ENCODE data around the gene MPP3. TPM values are rescaled to one million over a fixed set of nuclear protein-coding genes. Genes with fewer than 3 reads are reported as not detected.

The MPP3 gene
- polyA plus RNA-seq, 1 donor: 5.8 TPM

DNA sequence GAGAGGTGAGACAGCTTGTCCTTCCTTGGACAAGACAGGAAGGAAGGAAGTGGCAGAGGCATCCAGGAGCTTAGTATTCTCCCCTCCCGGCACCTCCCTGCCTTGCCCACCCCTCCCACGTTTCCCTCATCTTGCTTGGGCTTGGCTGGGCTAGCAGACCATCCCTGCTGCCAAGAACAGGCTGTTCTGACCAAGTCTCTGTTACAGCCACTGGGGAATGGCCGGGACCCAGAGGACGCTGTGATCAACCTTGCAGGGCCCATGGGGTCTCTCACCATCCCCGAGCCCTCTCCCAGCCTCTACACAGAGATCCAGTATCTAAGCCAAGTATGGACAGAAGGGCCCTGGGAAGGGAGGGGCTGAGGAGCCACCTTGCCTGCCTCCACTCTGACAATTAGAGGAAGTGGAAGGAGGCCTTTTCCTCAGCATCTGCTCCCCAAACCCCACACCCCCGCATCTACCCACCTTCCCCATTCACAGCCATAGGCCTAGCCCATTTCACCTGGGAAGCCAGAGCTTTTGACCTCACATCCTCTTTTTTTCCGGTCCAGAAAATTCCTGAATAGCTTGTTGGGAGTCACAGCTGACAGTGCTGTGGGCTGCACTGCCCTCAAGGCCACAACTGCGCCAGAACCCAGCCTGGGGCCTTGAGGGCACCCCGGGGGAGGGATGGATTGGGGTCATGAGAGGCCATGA, 28.1 kb upstream of the MPP3 start:
- no peak for DNase-seq

DNA sequence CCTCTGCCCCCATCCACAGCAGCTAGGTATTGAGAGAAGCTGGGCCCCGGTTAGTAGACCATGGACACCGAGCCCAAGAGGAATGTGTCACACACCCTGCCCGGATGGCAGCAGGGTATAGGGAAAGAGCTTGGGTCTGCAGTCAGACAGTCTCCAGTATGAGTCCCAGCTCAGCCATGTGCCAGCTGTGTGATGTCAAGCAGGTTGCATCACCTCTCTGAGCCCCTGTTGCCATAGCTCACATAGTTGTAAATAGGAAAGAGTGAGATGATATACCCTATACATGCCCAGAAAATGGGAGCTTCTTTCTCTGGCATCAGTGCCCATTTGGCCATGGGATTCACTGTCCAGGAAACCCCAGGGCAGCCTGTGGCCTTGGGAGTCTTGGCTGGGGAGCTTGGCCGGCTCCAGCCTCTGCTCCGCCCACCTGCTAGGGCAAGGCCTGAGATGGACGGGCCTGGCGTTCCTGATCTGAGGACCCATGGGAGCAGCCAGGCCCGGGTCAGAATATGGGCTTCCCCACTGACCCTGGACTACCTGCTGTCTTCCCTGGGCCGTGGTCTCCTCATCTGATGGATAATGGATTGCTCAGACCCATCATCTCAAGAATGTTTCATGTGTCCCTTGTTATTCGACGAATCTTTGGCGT, 27.3 kb upstream of the MPP3 start:
- DNase-seq: no peak

DNA sequence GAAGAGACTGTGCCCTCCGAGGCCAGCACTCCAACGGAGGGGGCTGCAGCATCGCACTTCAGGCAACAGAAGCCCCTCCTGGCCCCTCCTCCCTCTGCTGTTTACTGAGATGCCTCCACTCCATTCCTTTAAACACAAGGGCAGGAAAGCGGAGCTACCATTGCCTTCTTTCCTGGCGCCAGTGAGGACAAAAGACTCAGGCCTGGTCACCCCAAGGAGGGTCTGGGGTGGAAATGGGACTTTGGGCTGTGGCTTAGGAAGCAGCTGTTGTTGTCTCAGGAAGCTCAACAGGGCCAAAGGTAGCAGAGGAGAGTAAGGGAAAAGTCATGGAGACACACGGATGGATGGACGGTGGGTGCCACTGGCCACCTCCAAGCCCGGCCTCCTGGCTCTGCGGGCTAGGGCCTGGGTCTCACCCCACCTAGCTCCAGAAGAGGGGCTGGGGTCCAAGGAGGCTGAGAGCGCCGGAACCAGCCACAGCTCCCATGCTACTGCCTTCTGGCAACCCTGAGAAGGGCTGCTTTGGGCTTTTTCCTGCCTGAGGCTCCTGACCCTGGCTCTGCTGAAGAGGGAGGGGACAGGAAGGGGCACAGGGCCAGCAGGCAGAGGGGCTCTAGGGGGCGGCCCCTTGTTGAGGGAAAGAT, 25.1 kb upstream of the MPP3 start:
- no peak for DNase-seq

DNA sequence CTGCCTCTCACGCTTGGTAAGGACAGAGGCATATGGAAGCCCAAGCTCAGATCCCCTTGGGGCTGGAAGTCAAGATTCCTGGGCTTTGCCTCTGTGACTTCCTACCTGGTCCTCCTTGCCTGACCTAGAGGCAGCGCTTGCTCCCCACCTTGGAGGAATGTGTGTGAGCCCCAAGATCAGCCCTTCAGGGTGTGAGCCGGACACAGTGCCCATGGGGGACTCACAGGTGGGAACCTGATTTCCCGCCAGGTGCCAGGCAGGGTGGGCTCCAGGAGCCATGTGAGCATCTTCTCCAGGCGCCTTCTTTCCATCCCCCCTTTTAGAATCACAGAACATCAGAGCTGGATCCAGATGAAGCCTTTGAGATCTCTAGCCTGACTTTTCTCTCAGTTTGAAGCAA, 24.2 kb upstream of the MPP3 start:
- no peak for DNase-seq

DNA sequence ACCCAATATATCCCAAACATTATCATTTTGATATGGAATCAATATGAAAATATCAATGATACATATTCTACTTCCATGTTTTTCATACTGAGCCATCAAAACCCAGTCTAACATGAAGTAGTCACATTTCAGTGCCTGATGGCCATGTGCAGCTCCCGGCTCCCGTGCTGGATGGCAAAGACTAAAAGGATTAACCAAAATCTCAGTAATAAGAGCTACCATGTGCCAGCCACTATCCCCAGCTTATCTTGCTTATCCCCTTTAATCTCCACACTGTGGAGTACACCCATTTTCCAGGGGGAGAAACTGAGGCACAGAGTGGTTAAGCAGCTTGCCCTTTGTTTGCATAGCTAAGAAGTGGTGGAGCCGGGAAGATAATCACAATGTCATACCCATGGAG, 23.2 kb upstream of the MPP3 start:
- no peak for DNase-seq

DNA sequence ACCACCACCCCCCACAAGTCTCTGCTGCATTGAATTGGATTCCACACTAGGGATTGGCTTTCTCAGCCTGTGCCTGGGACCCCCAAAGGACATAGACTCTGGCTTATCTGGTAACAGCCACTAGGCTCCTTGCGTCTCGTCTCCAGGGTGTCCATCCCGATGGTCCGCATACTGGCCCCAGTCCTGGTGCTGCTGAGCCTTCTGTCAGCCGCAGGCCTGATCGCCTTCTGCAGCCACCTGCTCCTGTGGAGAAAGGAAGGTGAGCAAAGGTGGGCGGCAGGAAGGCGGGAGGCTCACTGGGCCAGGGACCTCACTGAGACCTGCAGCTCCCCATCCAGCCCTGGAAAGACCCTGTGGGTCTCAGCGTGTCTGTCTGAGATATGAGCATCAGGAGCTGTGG, 22.1 kb upstream of the MPP3 start:
- DNase-seq: no peak

DNA sequence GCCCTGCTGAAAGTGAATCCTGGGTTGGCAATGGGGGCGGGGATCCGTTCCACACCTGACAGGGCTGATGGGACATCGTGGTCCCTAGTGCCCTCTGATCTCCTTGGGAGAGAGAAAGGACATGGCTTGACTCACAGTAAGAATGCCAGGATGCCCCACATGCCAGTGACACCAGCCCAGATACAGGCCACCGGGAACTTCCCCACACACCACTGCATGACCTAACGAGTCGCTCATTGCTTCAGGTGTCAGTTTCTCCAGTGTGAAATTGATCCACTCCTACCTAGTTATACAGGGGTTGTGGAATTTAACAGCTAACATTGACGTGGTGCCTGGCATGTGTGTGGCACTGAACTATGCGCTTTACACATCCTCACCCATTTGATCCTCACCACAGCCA, 21.6 kb upstream of the MPP3 start:
- no peak for DNase-seq

DNA sequence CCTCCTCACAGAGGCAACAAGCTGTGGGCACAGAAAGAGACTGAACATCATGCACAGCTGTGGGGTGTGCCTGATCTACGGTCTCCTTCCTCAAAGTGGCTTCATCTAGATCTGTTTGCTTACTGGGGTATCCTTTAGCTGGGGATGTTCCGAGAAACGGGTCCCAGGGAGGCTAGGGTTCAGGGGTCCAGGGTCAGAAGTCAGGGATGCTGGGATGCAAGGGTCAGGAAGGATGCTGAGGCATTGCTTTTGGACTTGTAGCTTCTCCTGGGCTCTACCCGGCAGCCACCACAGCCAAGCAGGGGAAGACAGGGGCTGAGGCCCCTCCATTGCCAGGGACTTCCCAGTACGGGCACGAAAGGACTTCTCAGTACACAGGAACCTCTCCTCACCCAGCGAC, 20.6 kb upstream of the MPP3 start:
- no peak for DNase-seq

DNA sequence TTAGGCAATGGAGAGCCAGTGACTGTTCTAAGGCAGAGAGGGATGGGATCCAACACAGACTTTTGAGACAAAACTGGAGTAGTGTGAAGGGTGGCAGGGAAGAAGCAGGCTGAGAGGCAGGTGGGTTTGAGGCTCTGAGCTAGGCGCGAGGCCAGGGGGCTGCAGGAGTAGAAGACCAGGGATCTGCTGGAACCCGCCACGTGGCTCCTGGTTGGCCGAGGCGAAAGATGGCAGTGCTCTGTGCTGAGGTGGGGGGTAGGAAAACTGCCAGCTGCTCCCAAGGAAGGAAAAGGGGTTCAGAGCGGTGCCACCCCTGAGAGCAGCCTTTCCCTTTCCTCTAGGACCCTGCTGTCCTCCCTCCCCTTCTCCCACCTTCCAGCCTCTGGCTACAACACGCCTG, 19.6 kb upstream of the MPP3 start:
- DNase-seq: no peak

DNA sequence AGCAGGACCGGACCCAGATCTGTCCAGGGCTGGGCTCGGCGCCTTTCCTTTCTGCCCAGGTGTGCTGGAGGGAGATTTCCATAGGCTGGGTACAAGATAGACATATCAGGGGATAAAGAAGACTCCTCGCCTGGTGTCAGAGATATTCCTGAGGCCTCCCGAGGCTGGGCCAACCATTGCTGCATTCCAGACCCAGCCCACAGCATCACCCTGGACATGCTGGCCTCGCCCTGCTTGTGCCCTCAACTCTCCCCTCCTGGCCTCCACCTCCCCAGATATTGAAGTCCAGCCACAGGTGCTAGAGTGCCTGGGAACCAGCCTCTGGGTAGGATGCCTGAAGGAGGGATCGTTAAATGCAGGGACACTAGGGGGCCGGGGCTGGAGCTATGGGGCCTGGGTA, 16.2 kb upstream of the MPP3 start:
- no peak for DNase-seq

DNA sequence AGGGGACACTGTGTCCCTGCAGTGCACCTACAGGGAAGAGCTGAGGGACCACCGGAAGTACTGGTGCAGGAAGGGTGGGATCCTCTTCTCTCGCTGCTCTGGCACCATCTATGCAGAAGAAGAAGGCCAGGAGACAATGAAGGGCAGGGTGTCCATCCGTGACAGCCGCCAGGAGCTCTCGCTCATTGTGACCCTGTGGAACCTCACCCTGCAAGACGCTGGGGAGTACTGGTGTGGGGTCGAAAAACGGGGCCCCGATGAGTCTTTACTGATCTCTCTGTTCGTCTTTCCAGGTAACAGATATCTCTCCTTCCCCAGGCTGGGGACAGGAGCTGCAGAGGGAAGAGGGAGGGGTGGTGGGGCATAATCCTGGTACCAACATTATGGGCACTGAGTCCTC, 15.7 kb upstream of the MPP3 start:
- DNase-seq: no peak

DNA sequence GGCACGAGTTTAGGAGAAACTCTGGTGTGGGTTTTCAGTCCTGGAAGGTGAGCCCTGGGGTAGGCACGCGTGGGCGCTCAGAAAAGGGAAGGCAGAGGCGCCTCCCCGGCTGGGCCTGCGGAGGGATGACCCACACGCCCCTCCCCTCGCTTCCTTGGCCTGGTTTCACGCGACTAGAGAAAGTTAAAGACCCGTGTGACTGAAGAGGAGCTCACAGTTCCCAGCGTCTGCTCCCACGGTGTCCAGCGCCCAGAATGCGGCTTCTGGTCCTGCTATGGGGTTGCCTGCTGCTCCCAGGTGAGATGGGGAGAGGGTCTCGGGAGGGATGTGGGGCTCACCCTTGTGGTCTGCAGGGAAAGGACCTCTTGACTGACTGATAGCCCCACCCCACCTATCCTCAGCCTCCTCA, 14.0 kb upstream of the MPP3 start, which contains the start of gene CD300LG:
Gene CD300LG (plus strand): TSS at position 214 of the 409 bp plus-strand sequence. CDS start 41 bp downstream, at position 255.
- DNase-seq: no peak

DNA sequence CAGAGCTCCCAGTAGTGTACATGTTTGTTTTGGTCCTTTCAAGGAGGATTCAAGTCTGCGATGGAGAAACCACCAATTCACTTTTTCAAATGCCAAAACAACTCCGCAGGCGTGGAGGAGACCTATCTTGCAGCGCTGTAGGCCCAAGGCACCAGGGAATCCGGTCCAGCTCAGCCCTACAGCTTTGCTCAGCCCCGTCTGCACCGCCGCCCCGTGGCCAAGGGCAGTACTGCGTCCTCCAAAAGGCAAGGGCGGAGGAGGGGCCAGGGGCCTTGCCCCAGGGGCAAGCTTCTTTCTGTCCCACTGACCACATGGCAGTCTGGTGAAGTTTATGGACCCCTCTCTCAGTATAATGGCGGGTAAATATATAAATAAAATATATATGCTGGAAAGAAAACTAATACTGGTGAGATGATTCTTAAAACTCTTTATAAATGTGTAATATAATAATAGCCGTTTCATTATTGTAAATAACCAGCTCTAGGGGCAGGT, 13.3 kb upstream of the MPP3 start:
- DNase-seq: peak; percentile 69

DNA sequence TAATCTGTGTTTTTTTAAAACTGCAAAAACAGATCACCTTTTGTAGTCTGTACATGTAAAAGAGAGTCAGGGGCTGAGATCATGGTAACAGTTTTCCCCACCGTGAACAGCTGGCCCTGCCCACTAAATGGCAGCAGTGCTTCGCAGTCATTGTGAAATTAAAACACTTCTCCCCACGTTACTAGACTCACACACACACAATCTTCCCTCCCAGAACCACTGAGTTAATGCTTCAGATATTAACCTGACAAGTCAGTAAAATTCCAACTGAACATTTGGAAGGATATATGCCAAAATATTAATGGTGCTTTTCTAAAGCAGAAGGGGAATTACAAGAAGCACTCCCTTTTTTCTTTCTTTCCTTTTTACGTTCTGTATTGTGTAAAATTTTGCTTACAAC, 12.8 kb upstream of the MPP3 start:
- DNase-seq: no peak

DNA sequence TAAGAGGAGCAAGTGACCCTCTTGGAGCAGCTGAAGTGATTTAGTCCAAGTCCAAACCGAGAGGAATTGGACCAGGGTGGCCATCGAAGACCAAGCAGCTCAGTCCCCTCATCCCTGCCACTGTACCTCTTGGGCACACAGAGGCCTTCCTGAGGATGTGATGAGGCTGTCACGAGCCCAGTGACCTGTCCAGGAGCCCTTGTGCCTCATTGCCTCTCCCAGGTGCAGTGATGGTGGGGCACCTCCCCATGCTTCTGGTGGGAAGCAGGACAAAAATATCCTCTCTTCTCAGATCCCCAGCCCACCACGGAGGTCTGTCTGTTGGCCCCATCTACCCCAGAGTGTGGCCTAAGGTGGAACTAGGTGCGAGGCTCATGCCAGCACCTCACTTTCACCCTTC, 11.3 kb upstream of the MPP3 start:
- no peak for DNase-seq

DNA sequence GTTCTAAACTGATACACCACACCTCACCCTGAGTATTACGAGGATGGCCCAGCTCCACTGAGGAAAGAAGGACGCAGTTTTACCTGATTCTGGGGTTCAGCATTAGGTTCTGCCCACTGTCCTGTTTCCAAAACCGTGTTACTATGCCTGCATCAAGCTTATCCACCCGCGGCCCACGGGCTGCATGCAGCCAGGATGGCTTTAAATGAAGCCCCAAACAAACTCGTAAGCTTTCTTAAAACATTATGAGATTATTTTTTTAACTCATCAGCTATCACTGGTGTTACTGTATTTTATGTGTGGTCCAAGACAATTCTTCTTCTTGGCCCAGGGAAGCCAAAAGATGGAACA, 10.0 kb upstream of the MPP3 start:
- no peak for DNase-seq

DNA sequence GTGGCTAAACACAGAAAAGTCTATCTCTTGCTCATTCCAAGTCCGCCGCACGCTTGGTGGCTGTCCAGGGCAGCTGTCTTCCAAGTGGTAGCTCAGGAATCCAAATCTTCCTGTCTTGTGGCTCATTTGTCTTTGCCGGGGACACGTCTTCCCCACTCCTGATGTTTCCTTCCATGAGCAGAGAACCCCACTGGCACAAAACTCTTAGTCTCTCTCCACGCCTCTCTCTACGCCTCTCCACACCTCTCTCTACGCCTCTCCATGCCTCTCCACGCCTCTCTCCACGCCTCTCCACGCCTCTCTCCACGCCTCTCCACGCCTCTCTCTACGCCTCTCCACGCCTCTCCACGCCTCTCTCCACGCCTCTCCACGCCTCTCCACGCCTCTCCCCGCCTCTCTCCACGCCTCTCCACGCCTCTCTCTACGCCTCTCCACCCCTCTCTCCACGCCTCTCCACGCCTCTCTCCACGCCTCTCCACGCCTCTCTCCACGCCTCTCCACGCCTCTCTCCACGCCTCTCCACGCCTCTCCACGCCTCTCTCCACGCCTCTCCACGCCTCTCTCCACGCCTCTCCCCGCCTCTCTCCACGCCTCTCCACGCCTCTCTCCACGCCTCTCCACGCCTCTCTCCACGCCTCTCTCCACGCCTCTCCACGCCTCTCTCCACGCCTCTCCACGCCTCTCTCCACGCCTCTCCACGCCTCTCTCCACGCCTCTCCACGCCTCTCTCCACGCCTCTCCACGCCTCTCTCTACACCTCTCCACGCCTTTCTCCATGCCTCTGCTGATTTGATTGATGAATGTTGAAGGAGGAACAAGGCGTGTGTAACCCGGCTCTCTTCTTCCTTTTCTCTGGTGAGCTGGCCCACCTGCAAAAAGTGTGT, 9.4 kb upstream of the MPP3 start:
- DNase-seq: peak; percentile 47

DNA sequence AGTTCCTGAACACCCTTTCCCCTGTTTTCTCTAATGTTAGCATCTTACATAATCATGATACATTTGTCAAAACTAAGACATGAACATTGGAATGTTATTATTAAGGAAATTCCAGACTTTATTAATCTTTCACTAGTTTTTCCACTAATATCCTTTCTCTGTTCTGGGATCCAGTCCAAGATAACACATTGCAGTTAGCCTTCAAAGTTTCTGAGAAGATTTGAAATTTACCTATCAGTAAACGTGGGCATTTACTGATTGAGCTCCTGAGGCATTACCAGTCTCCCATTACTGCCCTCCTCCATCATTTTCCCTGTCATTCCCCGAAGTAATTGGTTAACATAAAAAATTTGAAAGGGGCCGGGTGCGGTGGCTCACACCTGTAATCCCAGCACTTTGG, 8.3 kb upstream of the MPP3 start:
- no peak for DNase-seq

DNA sequence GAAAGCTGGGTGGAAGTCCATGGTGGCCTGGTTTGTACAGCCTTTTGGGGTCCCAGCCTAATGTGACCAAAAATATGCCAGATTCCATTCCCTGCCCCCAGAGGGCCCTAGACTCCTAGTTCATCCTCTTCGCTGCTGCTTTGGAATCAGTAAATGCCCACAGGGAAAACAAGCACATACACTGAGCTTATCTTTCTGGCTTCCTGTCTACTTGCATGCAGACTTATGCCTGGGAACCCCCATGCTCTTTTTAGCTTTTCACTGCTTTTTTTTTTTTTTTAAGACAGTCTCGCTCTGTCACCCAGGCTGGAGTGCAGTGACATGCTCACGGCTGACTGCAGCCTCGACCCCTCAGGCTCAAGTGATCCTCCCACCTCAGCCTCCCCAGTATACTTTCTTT, 7.9 kb upstream of the MPP3 start:
- DNase-seq: no peak

DNA sequence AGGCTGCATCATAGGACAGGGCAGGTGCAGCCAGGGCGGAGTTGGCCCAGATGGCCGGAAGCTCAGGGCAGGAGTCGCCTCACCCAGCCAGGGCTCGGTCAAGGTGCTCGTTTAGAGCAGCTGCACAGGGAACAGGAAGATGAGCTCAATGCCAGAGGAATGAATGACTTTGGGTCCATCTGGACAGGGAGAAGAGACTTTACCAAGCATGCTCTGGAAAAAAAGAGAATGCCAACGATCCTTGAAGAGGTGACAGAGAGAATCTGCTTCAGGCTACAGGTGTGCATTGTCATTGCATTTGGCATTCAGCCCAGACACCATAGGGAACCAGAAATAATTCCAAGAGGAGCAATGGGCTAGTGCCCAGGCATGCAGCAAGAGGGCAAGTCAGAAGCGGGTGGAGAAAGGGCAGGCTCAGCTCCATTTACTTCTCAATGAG, 6.7 kb upstream of the MPP3 start:
- DNase-seq: no peak

DNA sequence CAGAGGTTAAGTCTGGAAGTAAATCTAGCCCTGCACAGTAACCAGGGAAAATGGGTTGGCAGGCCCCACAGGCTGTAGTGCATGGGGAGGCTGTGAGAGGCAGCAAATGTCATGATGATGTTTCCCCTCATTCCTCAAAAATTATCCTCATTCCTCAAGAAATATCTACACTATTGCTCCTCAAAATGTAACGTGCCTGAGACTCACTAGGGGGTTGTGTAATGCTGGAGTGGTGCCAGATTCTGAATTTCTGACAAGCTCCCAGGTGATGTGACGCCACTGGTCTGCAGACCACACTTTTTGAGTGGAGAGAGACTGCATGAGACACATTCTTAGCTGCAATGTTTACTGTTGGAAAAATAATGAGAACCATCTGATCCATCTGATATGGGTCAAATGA, 1.2 kb upstream of the MPP3 start:
- no peak for DNase-seq

DNA sequence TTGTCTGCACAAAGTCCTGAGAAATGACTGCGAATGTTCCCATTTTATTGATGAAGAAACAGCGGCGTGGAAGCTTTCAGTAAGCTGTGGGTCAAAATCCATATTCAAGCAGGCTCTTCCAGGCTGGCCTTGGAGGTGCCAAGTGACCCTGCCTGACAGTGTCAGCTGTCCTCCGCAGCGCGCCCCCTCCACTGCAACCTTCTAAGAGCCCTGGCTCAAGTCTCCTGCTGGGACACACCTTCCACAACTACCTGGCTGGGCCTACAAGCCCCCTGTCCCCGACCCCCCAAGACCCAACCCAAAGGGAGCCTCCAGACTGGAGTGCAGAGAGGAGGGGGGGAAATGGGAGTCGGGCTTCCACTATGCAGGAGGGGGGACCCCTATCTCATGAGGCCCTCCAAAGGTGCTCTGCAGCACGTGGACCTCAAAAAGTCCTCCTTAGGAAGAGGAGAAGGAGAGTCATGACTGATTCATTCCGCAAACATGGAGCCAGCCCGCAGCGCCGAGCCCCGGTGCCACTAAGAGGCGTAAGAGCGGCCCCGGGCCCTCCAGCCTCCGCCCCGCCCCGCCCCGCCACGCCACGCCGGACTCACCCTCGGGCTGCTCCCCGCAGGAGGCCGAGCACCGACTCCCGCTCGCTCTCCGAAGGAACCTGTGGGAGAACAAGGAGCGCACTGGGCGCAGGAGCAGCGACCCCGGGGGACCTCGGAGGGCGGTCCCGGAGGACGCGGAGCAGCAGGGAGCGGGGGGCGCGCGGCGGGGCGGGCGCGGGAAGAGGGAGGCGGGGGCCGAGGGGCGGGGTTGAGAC, 574 bp downstream of the MPP3 start:
- DNase-seq: peak; percentile 29
